Lung microvascular endothelial cell (primary cell): ENCODE data around the gene RBM34. TPM values are rescaled to one million over a fixed set of nuclear protein-coding genes. Genes with fewer than 3 reads are reported as not detected.
A peak's percentile ranks its signal among the peaks of the same experiment; 100 is the strongest.

Experiments
- DNase-seq, 2 donors: peaks; one replicate each; pipeline versions ENCODE4 v3.0.0 to v3.0.0-alpha.2; 2010; ENCODE audit warnings: low read depth in 2 of 2
- total RNA-seq: library from RNA; depleted of rRNA; stranded (reverse); fragments of >200 nt; gene quantifications from 2 replicates; pipeline ENCODE4 v1.2.1, GENCODE V29; 2014

The RBM34 gene
- total RNA-seq, 1 donor from 2014 or later = 45.0 TPM

GRCh38 chr1:235156265-235156664 is 4.8 kb downstream of the RBM34 start:
- DNase-seq = no peak

GRCh38 chr1:235152235-235152634 is 8.8 kb downstream of the RBM34 start:
- DNase-seq = no peak

GRCh38 chr1:235151033-235151432 is 10.0 kb downstream of the RBM34 start:
- no peak for DNase-seq

GRCh38 chr1:235149824-235150223 is 11.2 kb downstream of the RBM34 start:
- no peak for DNase-seq

GRCh38 chr1:235147269-235147668 is 13.8 kb downstream of the RBM34 start:
- no peak for DNase-seq

GRCh38 chr1:235145639-235146038 is 15.4 kb downstream of the RBM34 start:
- no peak for DNase-seq

GRCh38 chr1:235142991-235143390 is 18.1 kb downstream of the RBM34 start:
- no peak for DNase-seq

- DNase-seq = no peak
These were observed 21.7 kb downstream of the RBM34 start for GRCh38 chr1:235139315-235139714.

GRCh38 chr1:235138821-235139220 is 22.2 kb downstream of the RBM34 start:
- no peak for DNase-seq

GRCh38 chr1:235136111-235136510 is 24.9 kb downstream of the RBM34 start:
- peak in 1 of 2 donors; percentile 36 for DNase-seq

GRCh38 chr1:235134171-235134570 is 26.9 kb downstream of the RBM34 start:
- DNase-seq = no peak

GRCh38 chr1:235133086-235133485 is 28.0 kb downstream of the RBM34 start:
- DNase-seq = no peak

- DNase-seq = no peak
These were observed 29.1 kb downstream of the RBM34 start for GRCh38 chr1:235131961-235132360.

GRCh38 chr1:235130766-235131270 is 30.2 kb downstream of the RBM34 start:
- no peak for DNase-seq

GRCh38 chr1:235129774-235130570 is 31.1 kb downstream of the RBM34 start:
- no peak for DNase-seq

- DNase-seq = peak; percentile 98 to 99
These were observed 32.4 kb downstream of the RBM34 start, which contains the start of gene TOMM20 for GRCh38 chr1:235128456-235129328. Gene TOMM20, minus strand, starts transcription at chr1:235128837. Its CDS starts 122 bp downstream, at chr1:235128715.

- DNase-seq = peak in 1 of 2 donors; percentile 16
These were observed 33.2 kb downstream of the RBM34 start for GRCh38 chr1:235127732-235128455.

GRCh38 chr1:235127203-235127602 is 33.8 kb downstream of the RBM34 start:
- peak in 1 of 2 donors; percentile 23 for DNase-seq

GRCh38 chr1:235124665-235125064 is 36.4 kb downstream of the RBM34 start:
- no peak for DNase-seq

- DNase-seq = no peak
These were observed 36.9 kb downstream of the RBM34 start for GRCh38 chr1:235124111-235124510.

GRCh38 chr1:235122348-235122747 is 38.7 kb downstream of the RBM34 start:
- DNase-seq = no peak
